Thyroid gland (tissue), 4 donors: ENCODE results near the gene RAD1. TPM values are rescaled to one million over a fixed set of nuclear protein-coding genes. Genes with fewer than 3 reads are reported as not detected.

ENCODE experiments used
- DNase-seq, 2 donors: peaks; one replicate each; pipeline ENCODE4 v3.0.0-alpha.2; 2019
- H3K27ac ChIP-seq, 3 donors: fragments of 200-600 bp; sonication (generic); 1 replicate in 2 of 3; 2 replicates in 1 of 3; pipeline ENCODE4 v1.5.1; 2016 to 2019; ENCODE audit warnings: mild to moderate bottlenecking in 1 of 3, moderate library complexity in 1 of 3
- H3K27me3 ChIP-seq: fragments of 200-600 bp; sonication (generic); one replicate; pipeline ENCODE4 v1.5.1; 2019
- H3K36me3 ChIP-seq, 2 donors: fragments of 200-600 bp; sonication (generic); one replicate each; pipeline ENCODE4 v1.5.1; 2016 to 2019
- H3K4me1 ChIP-seq, 2 donors: fragments of 200-600 bp; sonication (generic); one replicate each; pipeline ENCODE4 v1.5.1; 2017 to 2019
- H3K4me3 ChIP-seq, 3 donors: fragments of 200-600 bp; sonication (generic); replicated peaks in 1 of 3; 1 replicate in 2 of 3; 2 replicates in 1 of 3; pipeline ENCODE4 v1.5.1; 2016; ENCODE audit warnings: mild to moderate bottlenecking in 1 of 3
- H3K9me3 ChIP-seq: fragments of 200-600 bp; sonication (generic); one replicate; pipeline ENCODE4 v1.5.1; 2017
- POLR2A ChIP-seq, 2 donors: fragments of 450-650 bp; IDR thresholded peaks; one replicate each; pipeline ENCODE4 v1.6.1; 2017; ENCODE audit warnings: antibody characterized with exemption in 2 of 2, mild to moderate bottlenecking in 2 of 2, moderate library complexity in 1 of 2
- WGBS, 2 donors: methylation state at CpG; one replicate each; pipeline ENCODE4 v1.1.5; 2017; 5-methylcytosine and 5-hydroxymethylcytosine counted together
- intact Hi-C: fragments of 100-400 bp; cut with DNase I; formaldehyde crosslinking; loops from one replicate; pipeline ENCODE4 v1.15.1; 2023
- total RNA-seq, 4 donors: library from RNA; depleted of rRNA; stranded (reverse); fragments of >200 nt; gene quantifications; one replicate each; pipeline ENCODE4 v1.2.3, GENCODE V29; 2016
- TF ChIP-seq, protein P1 (sequence below), 6 experiments: fragments of 200-600 bp in 3 of 6; fragments of 450-650 bp in 3 of 6; sonication (generic) in 3 of 6; IDR thresholded peaks; one replicate each; pipeline ENCODE4 v1.5.1; 2016 to 2019; ENCODE audit warnings: antibody characterized with exemption in 6 of 6, mild to moderate bottlenecking in 2 of 6, inconsistent platforms in 1 of 6, moderate library complexity in 1 of 6

RAD1 gene
- total RNA-seq, 4 donors from 2014 or later, result 31.1 to 40.7 (median 37.5) TPM

DNA sequence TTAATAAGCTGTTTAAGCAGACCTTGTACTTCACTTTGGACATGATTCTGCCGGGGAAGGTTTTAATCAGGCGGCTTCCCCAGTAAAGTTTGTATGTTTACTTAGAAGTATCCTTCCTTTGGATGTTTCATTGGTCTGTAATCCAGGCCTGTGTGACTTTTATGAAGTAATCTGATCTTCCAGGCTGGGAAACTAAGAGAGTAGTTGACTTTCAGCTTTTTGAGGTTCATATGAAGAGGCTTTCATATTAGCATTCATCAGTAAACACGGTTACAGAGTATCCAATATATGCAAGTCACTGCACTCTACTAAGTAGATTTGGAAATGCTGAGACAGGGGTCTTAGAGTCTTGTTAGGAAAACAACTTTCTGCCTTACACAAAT, 15.1 kb upstream of the RAD1 start:
- no peaks in the 10 kb centered on the region for H3K27me3 ChIP-seq
- peaks cover 6 to 10% of the 10 kb centered on the region in 2 donors for H3K36me3 ChIP-seq
- intact Hi-C loops, result no loop called here
- WGBS, 2 donors, result 1 to 2% methylated on average over 3 of the region's 3 CpGs
- H3K9me3 ChIP-seq, result no peaks in the 10 kb centered on the region
- peak overlapping the region in 2 of 3 donors; percentile 21 to 67 for H3K4me3 ChIP-seq
- peak overlapping the region in 2 of 3 donors; percentile 73 to 92 for H3K27ac ChIP-seq
- H3K4me1 ChIP-seq, result peaks cover 34 to 36% of the 10 kb centered on the region in 2 donors
- TF ChIP-seq, protein P1, sequence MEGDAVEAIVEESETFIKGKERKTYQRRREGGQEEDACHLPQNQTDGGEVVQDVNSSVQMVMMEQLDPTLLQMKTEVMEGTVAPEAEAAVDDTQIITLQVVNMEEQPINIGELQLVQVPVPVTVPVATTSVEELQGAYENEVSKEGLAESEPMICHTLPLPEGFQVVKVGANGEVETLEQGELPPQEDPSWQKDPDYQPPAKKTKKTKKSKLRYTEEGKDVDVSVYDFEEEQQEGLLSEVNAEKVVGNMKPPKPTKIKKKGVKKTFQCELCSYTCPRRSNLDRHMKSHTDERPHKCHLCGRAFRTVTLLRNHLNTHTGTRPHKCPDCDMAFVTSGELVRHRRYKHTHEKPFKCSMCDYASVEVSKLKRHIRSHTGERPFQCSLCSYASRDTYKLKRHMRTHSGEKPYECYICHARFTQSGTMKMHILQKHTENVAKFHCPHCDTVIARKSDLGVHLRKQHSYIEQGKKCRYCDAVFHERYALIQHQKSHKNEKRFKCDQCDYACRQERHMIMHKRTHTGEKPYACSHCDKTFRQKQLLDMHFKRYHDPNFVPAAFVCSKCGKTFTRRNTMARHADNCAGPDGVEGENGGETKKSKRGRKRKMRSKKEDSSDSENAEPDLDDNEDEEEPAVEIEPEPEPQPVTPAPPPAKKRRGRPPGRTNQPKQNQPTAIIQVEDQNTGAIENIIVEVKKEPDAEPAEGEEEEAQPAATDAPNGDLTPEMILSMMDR (IDR thresholded peaks at IDR 0.05), result no peak
- TF ChIP-seq POLR2A (IDR thresholded peaks at IDR 0.05), result no peak
- DNase-seq, result no peak

GRCh38 chr5:34929720-34930461, 14.6 kb upstream of the RAD1 start:
- TF ChIP-seq POLR2A (IDR thresholded peaks at IDR 0.05), result peak in 1 of 2 donors; percentile 94
- TF ChIP-seq, protein P1 (IDR thresholded peaks at IDR 0.05), result no peak
- Histone ChIP-seq H3K27me3 (no peaks in the 10 kb centered on the region), H3K9me3 (no peaks in the 10 kb centered on the region), H3K4me1 (peaks cover 34 to 36% of the 10 kb centered on the region in 2 donors), H3K4me3 (peak overlapping the region; percentile 21 to 94 (median 67)), H3K27ac (peak overlapping the region; percentile 36 to 92 (median 73)), H3K36me3 (peaks cover 7 to 10% of the 10 kb centered on the region in 2 donors)
- peak; percentile 97 to 98 for DNase-seq
- intact Hi-C loops, result no loop called here
- WGBS, 2 donors, result 0 to 1% methylated on average over 16 to 22 of the region's 70 CpGs

- DNase-seq, result peak; percentile 98
- H3K4me1 ChIP-seq, result peaks cover 34 to 42% of the 10 kb centered on the region in 2 donors
- TF ChIP-seq, protein P1 (IDR thresholded peaks at IDR 0.05), result no peak
- TF ChIP-seq POLR2A (IDR thresholded peaks at IDR 0.05), result peak in 1 of 2 donors; percentile 87
- H3K9me3 ChIP-seq, result no peaks in the 10 kb centered on the region
- 1 to 2% methylated on average over 32 to 47 of the region's 63 CpGs for WGBS, 2 donors
- peak within 1 kb of the TSS; percentile 21 to 94 (median 67) for H3K4me3 ChIP-seq
- peaks cover 7 to 13% of the 10 kb centered on the region in 2 donors for H3K36me3 ChIP-seq
- H3K27me3 ChIP-seq, result no peaks in the 10 kb centered on the region
- peak within 1 kb of the TSS; percentile 36 to 92 (median 78) for H3K27ac ChIP-seq
- intact Hi-C loops, result no loop called here
Measured at GRCh38 chr5:34929134-34929719, 13.9 kb upstream of the RAD1 start, which contains the start of gene DNAJC21. TSS of gene DNAJC21 (plus strand) at chr5:34929559. CDS start at chr5:34929820, 261 bp downstream.

DNA sequence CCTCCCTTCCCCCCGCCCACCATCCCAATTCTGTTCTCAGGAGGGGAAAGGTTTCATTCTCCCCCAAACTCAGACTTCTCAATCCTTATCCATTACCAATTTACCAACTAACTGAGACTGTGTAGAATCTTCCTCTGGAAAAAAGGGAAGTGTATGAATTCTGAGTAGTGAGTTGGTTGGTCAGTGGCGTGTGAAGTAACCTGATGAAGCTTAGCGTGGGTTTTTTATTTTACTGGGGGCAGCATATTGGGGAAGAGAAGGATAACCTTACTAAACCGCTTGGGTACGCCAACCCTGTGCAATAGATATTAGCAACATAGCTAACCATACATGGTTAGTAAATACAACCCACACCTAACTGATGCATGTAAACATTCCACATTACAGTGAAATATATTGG, 13.0 kb upstream of the RAD1 start:
- TF ChIP-seq POLR2A (IDR thresholded peaks at IDR 0.05), result no peak
- TF ChIP-seq, protein P1 (IDR thresholded peaks at IDR 0.05), result no peak
- H3K36me3 ChIP-seq, result peaks cover 11 to 13% of the 10 kb centered on the region in 2 donors
- DNase-seq, result no peak
- no peaks in the 10 kb centered on the region for H3K27me3 ChIP-seq
- H3K4me3 ChIP-seq, result no peak overlapping the region
- H3K4me1 ChIP-seq, result peaks cover 43 to 44% of the 10 kb centered on the region in 2 donors
- intact Hi-C loops, result no loop called here
- no peaks in the 10 kb centered on the region for H3K9me3 ChIP-seq
- H3K27ac ChIP-seq, result peak overlapping the region in 1 of 3 donors; percentile 78
- WGBS, 2 donors, result 88 to 94% methylated on average over 5 of the region's 5 CpGs

DNA sequence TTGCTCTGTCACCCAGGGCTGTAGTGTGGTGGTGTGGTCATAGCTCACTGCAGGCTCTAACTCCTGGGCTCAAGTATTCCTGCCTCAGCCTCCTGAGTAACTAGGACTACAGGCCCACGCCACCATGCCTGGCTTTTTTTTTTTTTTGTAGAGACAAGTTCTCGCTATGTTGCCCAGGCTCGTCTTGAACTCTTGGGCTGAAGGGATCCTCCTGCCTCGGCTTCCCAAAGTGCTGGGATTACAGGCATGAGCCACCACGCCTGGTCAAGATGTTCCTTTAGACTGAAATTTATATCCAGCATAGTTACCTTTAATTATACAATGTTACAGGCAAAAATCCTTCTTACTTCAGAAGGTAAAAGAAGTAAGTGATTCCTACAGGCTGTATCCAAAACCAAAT, 12.5 kb upstream of the RAD1 start:
- 97 to 98% methylated on average over 5 of the region's 5 CpGs for WGBS, 2 donors
- no peak overlapping the region for H3K4me3 ChIP-seq
- H3K36me3 ChIP-seq, result peaks cover 16% of the 10 kb centered on the region in 2 donors
- peak overlapping the region; percentile 74 to 78 (median 74) for H3K27ac ChIP-seq
- H3K27me3 ChIP-seq, result no peaks in the 10 kb centered on the region
- peaks cover 43 to 44% of the 10 kb centered on the region in 2 donors for H3K4me1 ChIP-seq
- no peak for DNase-seq
- intact Hi-C loops, result no loop called here
- no peaks in the 10 kb centered on the region for H3K9me3 ChIP-seq
- TF ChIP-seq, protein P1 (IDR thresholded peaks at IDR 0.05), result no peak
- no peak for TF ChIP-seq POLR2A (IDR thresholded peaks at IDR 0.05)
